Measurements from ENCODE around the gene NXT1. TPM values are rescaled to one million over a fixed set of nuclear protein-coding genes. Genes with fewer than 3 reads are reported as not detected.
"Not testable (repeated sequence)": the region's sequence is repeated elsewhere in the genome, so short reads cannot be mapped to it uniquely, and the experiment has no call there.

The NXT1 gene
- total RNA-seq, 1 experiment from 2014 or later, result 70.6 TPM

- no peak for DNase-seq (ENCODE audit: low spot score)
These were observed 18.9 kb upstream of the NXT1 start for GRCh38 chr20:23331450-23332350.

- DNase-seq (ENCODE audit: low spot score), result no peak
These were observed 18.1 kb upstream of the NXT1 start for GRCh38 chr20:23332467-23332866.

GRCh38 chr20:23334111-23334510, 16.5 kb upstream of the NXT1 start:
- no peak for DNase-seq (ENCODE audit: low spot score)

GRCh38 chr20:23335521-23335920, 15.1 kb upstream of the NXT1 start:
- no peak for DNase-seq (ENCODE audit: low spot score)

- no peak for DNase-seq (ENCODE audit: low spot score)
These were observed 14.1 kb upstream of the NXT1 start for GRCh38 chr20:23336476-23336875.

- no peak for DNase-seq (ENCODE audit: low spot score)
These were observed 13.3 kb upstream of the NXT1 start for GRCh38 chr20:23337312-23337711.

GRCh38 chr20:23339986-23340385, 10.6 kb upstream of the NXT1 start:
- DNase-seq (ENCODE audit: low spot score), result no peak

GRCh38 chr20:23340524-23340923, 10.1 kb upstream of the NXT1 start:
- peak; percentile 77 for DNase-seq (ENCODE audit: low spot score)

GRCh38 chr20:23341073-23341472, 9.5 kb upstream of the NXT1 start:
- no peak for DNase-seq (ENCODE audit: low spot score)

- no peak for DNase-seq (ENCODE audit: low spot score)
These were observed 7.0 kb upstream of the NXT1 start for GRCh38 chr20:23343590-23343989.

- no peak for DNase-seq (ENCODE audit: low spot score)
These were observed 6.3 kb upstream of the NXT1 start for GRCh38 chr20:23344336-23344735.

- no peak for DNase-seq (ENCODE audit: low spot score)
These were observed 4.6 kb upstream of the NXT1 start for GRCh38 chr20:23346002-23346401.

- DNase-seq (ENCODE audit: low spot score), result no peak
These were observed 2.8 kb upstream of the NXT1 start for GRCh38 chr20:23347791-23348190.

GRCh38 chr20:23348510-23348909, 2.1 kb upstream of the NXT1 start:
- not testable (repeated sequence) for DNase-seq (ENCODE audit: low spot score)

GRCh38 chr20:23349338-23350195, 1.0 kb upstream of the NXT1 start:
- DNase-seq (ENCODE audit: low spot score), result peak; percentile 80

GRCh38 chr20:23350904-23351838, 580 bp downstream of the NXT1 start:
- peak; percentile 34 for DNase-seq (ENCODE audit: low spot score)

- no peak for DNase-seq (ENCODE audit: low spot score)
These were observed 5.6 kb downstream of the NXT1 start for GRCh38 chr20:23356203-23356602.

GRCh38 chr20:23357767-23358562, 7.4 kb downstream of the NXT1 start:
- DNase-seq (ENCODE audit: low spot score), result peak; percentile 99

- no peak for DNase-seq (ENCODE audit: low spot score)
These were observed 7.9 kb downstream of the NXT1 start for GRCh38 chr20:23358563-23358906.

GRCh38 chr20:23358923-23359593, 8.5 kb downstream of the NXT1 start:
- no peak for DNase-seq (ENCODE audit: low spot score)
